K562 (cell line): ENCODE data around the gene PIK3CA. TPM values are rescaled to one million over a fixed set of nuclear protein-coding genes. Genes with fewer than 3 reads are reported as not detected.

ENCODE experiments used
- ATAC-seq: fragments of 200-7000 bp; cut with Tn5 transposase; 3 replicates; pipeline ENCODE4 v1.9.1; 2020; ENCODE audit warnings: moderate library complexity
- BruUV-seq: library from RNA; stranded (reverse); fragments of 400-500 nt; replicated peaks from 2 replicates; lab custom pipeline; 2021; lab: Mats Ljungman, UMichigan
- CTCF ChIA-PET: fragments of 300-600 bp; formaldehyde crosslinking; extraction: SDS; loops from one replicate; lab custom pipeline; 2021; ENCODE audit warnings: low intra/inter-chr PET ratio; lab: Yijun Ruan, JAX
- POLR2A ChIA-PET: fragments of 300-600, 350-650 bp; sonication (Branson Sonifier 250); formaldehyde crosslinking; extraction: SDS; loops from one replicate; lab custom pipeline; 2021; ENCODE audit warnings: antibody characterized with exemption, inconsistent platforms; lab: Yijun Ruan, JAX
- DNase-seq, 4 experiments: peaks; one replicate each; pipeline versions ENCODE4 v3.0.0 to v3.0.0-alpha.2; 2011 to 2018; ENCODE audit warnings: low spot score in 3 of 4, mixed read lengths in 3 of 4; ENCODE audit errors: extremely low read depth in 1 of 4
- FAIRE-seq: peaks from 2 replicates; lab custom pipeline; 2011; peaks lifted over from hg19 to GRCh38; lab: Jason Lieb, UNC
- H2AFZ ChIP-seq: 2 replicates; pipeline ENCODE4 v1.6.0; 2011; ENCODE audit warnings: low read depth, low read length, control low read depth, inconsistent platforms
- H3K27ac ChIP-seq: fragments of 200-600 bp; 3 replicates; pipeline ENCODE4 v1.8.0; 2011; ENCODE audit warnings: low read depth, mild to moderate bottlenecking, control low read depth, inconsistent platforms, low read length, moderate library complexity, mixed read lengths; ENCODE audit errors: extremely low read depth
- H3K27me3 ChIP-seq, 2 experiments: fragments of 300-600 bp in 1 of 2; 2 replicates in 1 of 2; 3 replicates in 1 of 2; pipeline versions ENCODE4 v1.6.0 to v1.8.0; 2011; ENCODE audit warnings: inconsistent platforms in 2 of 2, low read length in 2 of 2, mild to moderate bottlenecking in 1 of 2, mixed read lengths in 1 of 2, moderate library complexity in 1 of 2; ENCODE audit not compliant: control insufficient read depth in 2 of 2, insufficient read depth in 2 of 2
- H3K36me3 ChIP-seq: fragments of 300-600 bp; 3 replicates; pipeline ENCODE4 v1.8.0; 2011; ENCODE audit warnings: mild to moderate bottlenecking, low read length, inconsistent platforms; ENCODE audit not compliant: control insufficient read depth, insufficient read depth
- H3K4me1 ChIP-seq, 2 experiments: fragments of 200-600 bp in 1 of 2; replicated peaks in 1 of 2; 2 replicates in 1 of 2; 3 replicates in 1 of 2; pipeline versions ENCODE4 v1.5.1 to v1.8.0; 2011; ENCODE audit warnings: inconsistent platforms in 2 of 2, low read length in 2 of 2, mild to moderate bottlenecking in 1 of 2, mixed read lengths in 1 of 2, moderate library complexity in 1 of 2; ENCODE audit not compliant: control insufficient read depth in 2 of 2, insufficient read depth in 2 of 2
- H3K4me2 ChIP-seq: 2 replicates; pipeline ENCODE4 v1.6.1; 2011; ENCODE audit warnings: low read length, control low read depth, inconsistent platforms, mixed read lengths; ENCODE audit not compliant: insufficient read depth
- H3K4me3 ChIP-seq: fragments of 200-600 bp; sonication (generic), shearing (Covaris generic); 2 replicates; pipeline ENCODE4 v1.5.1; 2016; ENCODE audit warnings: control low read depth, inconsistent platforms
- H3K79me2 ChIP-seq: fragments of 200-600 bp; 3 replicates; pipeline ENCODE4 v1.8.0; 2011; ENCODE audit warnings: low read length, inconsistent platforms; ENCODE audit not compliant: control insufficient read depth, insufficient read depth
- H3K9ac ChIP-seq, 2 experiments: 2 replicates each; pipeline versions ENCODE4 v1.6.0 to v1.6.1; 2011; ENCODE audit warnings: low read depth in 2 of 2, low read length in 2 of 2, control low read depth in 1 of 2, inconsistent platforms in 1 of 2, mild to moderate bottlenecking in 1 of 2, mixed read lengths in 1 of 2; ENCODE audit not compliant: insufficient read depth in 1 of 2
- H3K9me1 ChIP-seq: one replicate; pipeline ENCODE4 v1.6.0; 2011; ENCODE audit warnings: inconsistent platforms, mild to moderate bottlenecking, low read length, moderate library complexity; ENCODE audit not compliant: control insufficient read depth, insufficient read depth
- H3K9me3 ChIP-seq: replicated peaks from 2 replicates; pipeline ENCODE4 v1.5.1; 2011; ENCODE audit warnings: low read depth, low read length, inconsistent platforms; ENCODE audit not compliant: control insufficient read depth, insufficient read depth
- H4K20me1 ChIP-seq: replicated peaks from 2 replicates; pipeline ENCODE4 v1.6.1; 2011; ENCODE audit warnings: low read length, inconsistent platforms, mixed read lengths; ENCODE audit not compliant: control insufficient read depth, insufficient read depth
- CC2D1A ChIP-seq: fragments of 450-650 bp; IDR thresholded peaks from 2 replicates; pipeline ENCODE4 v1.6.1; 2017; ENCODE audit warnings: mild to moderate bottlenecking
- MAFF ChIP-seq: IDR thresholded peaks from 2 replicates; pipeline ENCODE4 v1.6.1; 2012; ENCODE audit warnings: low read length, improper control_type of control experiment
- RCOR1 ChIP-seq, 2 experiments: IDR thresholded peaks; 2 replicates each; pipeline ENCODE4 v1.6.1; 2012; ENCODE audit warnings: low read depth in 2 of 2, low read length in 2 of 2, borderline replicate concordance in 1 of 2, improper control_type of control experiment in 1 of 2
- STAG1 ChIP-seq: sonication (generic); formaldehyde crosslinking; IDR thresholded peaks from 2 replicates; pipeline ENCODE4 v1.5.0; 2020; ENCODE audit warnings: missing genetic modification reagents, borderline replicate concordance
- ZBED1 ChIP-seq: IDR thresholded peaks from 2 replicates; pipeline ENCODE4 v1.6.1; 2014
- ZNF175 ChIP-seq: fragments of 200-800 bp; sonication (Bioruptor generic); IDR thresholded peaks from 2 replicates; pipeline ENCODE4 v1.6.1; 2016; ENCODE audit warnings: low read depth, mild to moderate bottlenecking, missing genetic modification characterization, missing compliant biosample characterization
- ZNF311 ChIP-seq: fragments of 250-450 bp; sonication (Bioruptor Pico); IDR thresholded peaks from 2 replicates; pipeline ENCODE4 v1.4.0; 2020; ENCODE audit warnings: mild to moderate bottlenecking, moderate library complexity
- ZNF436 ChIP-seq: fragments of 250-450, 450-650 bp; sonication (Bioruptor Pico); formaldehyde crosslinking; IDR thresholded peaks from 2 replicates; pipeline ENCODE4 v1.7.0; 2020; ENCODE audit warnings: mild to moderate bottlenecking
- WGBS: fragments of 100-300 bp; shearing (Covaris generic); methylation state at CpG from one replicate; pipeline ENCODE4 v1.1.6; 2016; ENCODE audit warnings: low coverage, mixed read lengths; ENCODE audit not compliant: insufficient coverage; ENCODE audit errors: missing lambda C conversion rate; 5-methylcytosine and 5-hydroxymethylcytosine counted together
- in situ Hi-C: fragments of 300-500 bp; cut with MboI; formaldehyde crosslinking; loops from 4 replicates; pipeline ENCODE4 v1.15.0; 2018; ENCODE audit warnings: inconsistent platforms, mixed read lengths
- intact Hi-C: fragments of 100-400 bp; cut with micrococcal nuclease; formaldehyde crosslinking; loops from 2 replicates; pipeline ENCODE4 v1.14.2; 2022
- polyA plus RNA-seq, 8 experiments: library from polyadenylated mRNA; depleted of rRNA in 4 of 8; stranded (reverse) in 5 of 8; unstranded in 3 of 8; fragments of >200 nt; fragmentation: Nextera tagmentation in 2 of 8; fragmentation: Illumina TruSeq in 1 of 8; extraction: Ambion mirVana in 2 of 8; extraction: Trizol in 1 of 8; gene quantifications; 2 replicates each; pipeline versions ENCODE4 v1.2.1 to v1.2.3, GENCODE V29; 2011 to 2014; ENCODE audit warnings: inconsistent platforms in 1 of 8, missing spikeins in 1 of 8
- total RNA-seq, 7 experiments: library from RNA; depleted of rRNA in 6 of 7; stranded (reverse); fragments of >200 nt in 6 of 7; fragmentation: Illumina TruSeq in 2 of 7; extraction: Trizol in 2 of 7; gene quantifications; 2 replicates each; pipeline versions ENCODE4 v1.2.1 to v1.2.3, GENCODE V29; 2011 to 2021; ENCODE audit warnings: low replicate concordance in 1 of 7
- TF ChIP-seq, protein P1 (sequence below): sonication (generic); formaldehyde crosslinking; IDR thresholded peaks from 2 replicates; pipeline ENCODE4 v1.8.0; 2022; ENCODE audit warnings: mild to moderate bottlenecking, missing genetic modification reagents, borderline replicate concordance
- TF ChIP-seq, protein P2 (sequence below): fragments of 200-800 bp; sonication (Bioruptor generic); IDR thresholded peaks from 2 replicates; pipeline ENCODE4 v1.6.1; 2016; ENCODE audit warnings: missing genetic modification characterization, missing compliant biosample characterization
- TF ChIP-seq, protein P3 (sequence below), 2 experiments: fragments of 450-650 bp; IDR thresholded peaks; 2 replicates each; pipeline ENCODE4 v1.6.1; 2016

The PIK3CA gene
- total and polyA plus RNA-seq, 9 of the 15 experiments (the other 6 are each of a cell fraction or from before 2014, with no cell fraction given): 3.8 to 19.4 (median 10.8) TPM

DNA sequence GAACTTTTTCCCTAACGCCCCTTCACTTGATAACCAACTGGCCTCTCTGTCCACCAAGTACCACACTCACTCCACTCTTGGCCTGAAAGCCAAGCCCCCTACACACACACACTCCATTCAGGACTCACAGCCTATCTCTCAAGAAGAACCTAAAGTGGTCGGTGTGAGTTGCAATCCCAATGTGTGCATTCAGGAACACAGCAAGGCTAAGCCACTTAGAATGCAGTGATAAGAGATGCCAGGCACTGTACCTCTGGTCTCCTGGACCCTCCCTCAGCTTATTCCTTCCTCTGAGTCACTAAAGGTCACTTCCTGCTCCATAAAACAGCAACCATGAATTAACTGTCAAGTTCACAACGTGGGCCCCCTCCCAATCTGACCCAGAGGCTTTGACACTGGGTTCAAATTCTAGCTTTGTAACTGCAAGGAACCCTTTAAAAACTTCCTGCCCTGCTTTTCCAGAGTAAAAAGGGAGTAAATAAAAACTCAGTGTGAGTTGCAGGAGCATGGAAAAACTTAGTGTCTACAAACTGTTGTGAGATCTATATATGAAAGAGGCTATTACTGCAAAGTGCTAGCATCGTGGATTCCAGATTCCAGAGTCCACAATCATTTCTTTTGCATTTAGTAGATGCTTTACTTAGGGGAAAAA is 120.4 kb downstream of the PIK3CA start (continued):
- TF ChIP-seq, protein P1, sequence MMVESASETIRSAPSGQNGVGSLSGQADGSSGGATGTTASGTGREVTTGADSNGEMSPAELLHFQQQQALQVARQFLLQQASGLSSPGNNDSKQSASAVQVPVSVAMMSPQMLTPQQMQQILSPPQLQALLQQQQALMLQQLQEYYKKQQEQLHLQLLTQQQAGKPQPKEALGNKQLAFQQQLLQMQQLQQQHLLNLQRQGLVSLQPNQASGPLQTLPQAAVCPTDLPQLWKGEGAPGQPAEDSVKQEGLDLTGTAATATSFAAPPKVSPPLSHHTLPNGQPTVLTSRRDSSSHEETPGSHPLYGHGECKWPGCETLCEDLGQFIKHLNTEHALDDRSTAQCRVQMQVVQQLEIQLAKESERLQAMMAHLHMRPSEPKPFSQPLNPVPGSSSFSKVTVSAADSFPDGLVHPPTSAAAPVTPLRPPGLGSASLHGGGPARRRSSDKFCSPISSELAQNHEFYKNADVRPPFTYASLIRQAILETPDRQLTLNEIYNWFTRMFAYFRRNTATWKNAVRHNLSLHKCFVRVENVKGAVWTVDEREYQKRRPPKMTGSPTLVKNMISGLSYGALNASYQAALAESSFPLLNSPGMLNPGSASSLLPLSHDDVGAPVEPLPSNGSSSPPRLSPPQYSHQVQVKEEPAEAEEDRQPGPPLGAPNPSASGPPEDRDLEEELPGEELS (CRISPR knock-in tag): no peak
- TF ChIP-seq STAG1 (no peak), ZNF436 (0 out of 2 replicates have a peak, but pooled peaks have one; percentile 30), ZBED1 (no peak)

DNA sequence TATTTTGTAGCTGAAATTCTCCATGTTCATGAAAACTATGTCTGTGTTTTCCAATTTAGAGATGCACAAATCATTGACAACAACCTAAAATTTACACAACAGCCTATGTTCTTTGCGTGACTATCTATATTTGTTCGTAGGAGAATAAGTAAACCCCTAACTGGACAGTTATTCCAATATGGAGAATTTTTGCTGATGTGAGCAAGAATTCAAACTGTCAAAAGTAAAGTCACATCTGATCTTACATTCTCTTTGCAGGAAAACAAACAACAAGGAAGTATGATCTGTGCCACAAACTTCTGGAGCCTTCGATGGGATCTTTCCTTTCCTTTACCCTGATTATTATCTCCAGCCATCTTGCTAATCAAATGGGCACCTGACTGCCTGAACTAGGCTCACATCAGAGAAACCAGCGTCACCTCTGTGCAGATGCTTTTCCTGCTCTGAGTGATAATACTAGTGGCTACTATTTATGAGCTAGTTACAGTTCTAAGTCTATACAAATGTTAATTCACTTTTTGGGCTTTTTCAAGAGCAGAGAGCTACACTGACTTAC is 121.1 kb downstream of the PIK3CA start:
- no TSS peak for BruUV-seq
- Histone ChIP-seq H3K4me3 (no peak overlapping the region), H2AFZ (peak overlapping the region; percentile 98), H3K9me1 (no peaks in the 10 kb centered on the region), H3K9ac (peak overlapping the region in 1 of 2 experiments; percentile 55; a peak in 2 of 4 replicates), H3K79me2 (no peaks in the 10 kb centered on the region), H4K20me1 (no peaks in the 10 kb centered on the region), H3K4me1 (peaks cover 26 to 46% of the 10 kb centered on the region in 2 experiments), H3K27me3 (no peaks in the 10 kb centered on the region), H3K27ac (peak overlapping the region; percentile 82), H3K9me3 (no peaks in the 10 kb centered on the region), H3K4me2 (peak overlapping the region; percentile 9; the same call in 1 of the 2 replicates), H3K36me3 (no peaks in the 10 kb centered on the region)
- no peak for ATAC-seq
- DNase-seq: peak in 1 of 4 experiments; percentile 47
- ChIA-PET POLR2A (interaction anchor here (1.6 kb wide), 1 partner anchor 11 kb away, joined by 5 read pairs; no protein-coding TSS in a partner anchor), CTCF (no interaction called here)
- no peak for FAIRE-seq
- 20% methylated on average over 4 of the region's 4 CpGs for WGBS
- in situ Hi-C loops (no loop called here), intact Hi-C loops (no loop called here)
- TF ChIP-seq MAFF (peak; percentile 94), ZNF175 (no peak), ZNF311 (CRISPR knock-in tag) (peak; percentile 59; the same call in 1 of the 2 replicates), RCOR1 (IDR thresholded peaks at IDR 0.05; ENCODE audit: borderline replicate concordance in 1 of 2, low read depth in 2 of 2, low read length in 2 of 2) (no peak), CC2D1A (no peak)
- TF ChIP-seq, protein P2, sequence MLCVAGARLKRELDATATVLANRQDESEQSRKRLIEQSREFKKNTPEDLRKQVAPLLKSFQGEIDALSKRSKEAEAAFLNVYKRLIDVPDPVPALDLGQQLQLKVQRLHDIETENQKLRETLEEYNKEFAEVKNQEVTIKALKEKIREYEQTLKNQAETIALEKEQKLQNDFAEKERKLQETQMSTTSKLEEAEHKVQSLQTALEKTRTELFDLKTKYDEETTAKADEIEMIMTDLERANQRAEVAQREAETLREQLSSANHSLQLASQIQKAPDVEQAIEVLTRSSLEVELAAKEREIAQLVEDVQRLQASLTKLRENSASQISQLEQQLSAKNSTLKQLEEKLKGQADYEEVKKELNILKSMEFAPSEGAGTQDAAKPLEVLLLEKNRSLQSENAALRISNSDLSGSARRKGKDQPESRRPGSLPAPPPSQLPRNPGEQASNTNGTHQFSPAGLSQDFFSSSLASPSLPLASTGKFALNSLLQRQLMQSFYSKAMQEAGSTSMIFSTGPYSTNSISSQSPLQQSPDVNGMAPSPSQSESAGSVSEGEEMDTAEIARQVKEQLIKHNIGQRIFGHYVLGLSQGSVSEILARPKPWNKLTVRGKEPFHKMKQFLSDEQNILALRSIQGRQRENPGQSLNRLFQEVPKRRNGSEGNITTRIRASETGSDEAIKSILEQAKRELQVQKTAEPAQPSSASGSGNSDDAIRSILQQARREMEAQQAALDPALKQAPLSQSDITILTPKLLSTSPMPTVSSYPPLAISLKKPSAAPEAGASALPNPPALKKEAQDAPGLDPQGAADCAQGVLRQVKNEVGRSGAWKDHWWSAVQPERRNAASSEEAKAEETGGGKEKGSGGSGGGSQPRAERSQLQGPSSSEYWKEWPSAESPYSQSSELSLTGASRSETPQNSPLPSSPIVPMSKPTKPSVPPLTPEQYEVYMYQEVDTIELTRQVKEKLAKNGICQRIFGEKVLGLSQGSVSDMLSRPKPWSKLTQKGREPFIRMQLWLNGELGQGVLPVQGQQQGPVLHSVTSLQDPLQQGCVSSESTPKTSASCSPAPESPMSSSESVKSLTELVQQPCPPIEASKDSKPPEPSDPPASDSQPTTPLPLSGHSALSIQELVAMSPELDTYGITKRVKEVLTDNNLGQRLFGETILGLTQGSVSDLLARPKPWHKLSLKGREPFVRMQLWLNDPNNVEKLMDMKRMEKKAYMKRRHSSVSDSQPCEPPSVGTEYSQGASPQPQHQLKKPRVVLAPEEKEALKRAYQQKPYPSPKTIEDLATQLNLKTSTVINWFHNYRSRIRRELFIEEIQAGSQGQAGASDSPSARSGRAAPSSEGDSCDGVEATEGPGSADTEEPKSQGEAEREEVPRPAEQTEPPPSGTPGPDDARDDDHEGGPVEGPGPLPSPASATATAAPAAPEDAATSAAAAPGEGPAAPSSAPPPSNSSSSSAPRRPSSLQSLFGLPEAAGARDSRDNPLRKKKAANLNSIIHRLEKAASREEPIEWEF (CRISPR knock-in tag): no peak
- TF ChIP-seq, protein P3, sequence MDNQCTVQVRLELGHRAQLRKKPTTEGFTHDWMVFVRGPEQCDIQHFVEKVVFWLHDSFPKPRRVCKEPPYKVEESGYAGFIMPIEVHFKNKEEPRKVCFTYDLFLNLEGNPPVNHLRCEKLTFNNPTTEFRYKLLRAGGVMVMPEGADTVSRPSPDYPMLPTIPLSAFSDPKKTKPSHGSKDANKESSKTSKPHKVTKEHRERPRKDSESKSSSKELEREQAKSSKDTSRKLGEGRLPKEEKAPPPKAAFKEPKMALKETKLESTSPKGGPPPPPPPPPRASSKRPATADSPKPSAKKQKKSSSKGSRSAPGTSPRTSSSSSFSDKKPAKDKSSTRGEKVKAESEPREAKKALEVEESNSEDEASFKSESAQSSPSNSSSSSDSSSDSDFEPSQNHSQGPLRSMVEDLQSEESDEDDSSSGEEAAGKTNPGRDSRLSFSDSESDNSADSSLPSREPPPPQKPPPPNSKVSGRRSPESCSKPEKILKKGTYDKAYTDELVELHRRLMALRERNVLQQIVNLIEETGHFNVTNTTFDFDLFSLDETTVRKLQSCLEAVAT (IDR thresholded peaks at IDR 0.05): no peak
